ENCODE measurements around the gene ANXA10. TPM values are rescaled to one million over a fixed set of nuclear protein-coding genes. Genes with fewer than 3 reads are reported as not detected.

The ANXA10 gene
- total and polyA plus RNA-seq, 2 experiments from 2014 or later: not detected

DNA sequence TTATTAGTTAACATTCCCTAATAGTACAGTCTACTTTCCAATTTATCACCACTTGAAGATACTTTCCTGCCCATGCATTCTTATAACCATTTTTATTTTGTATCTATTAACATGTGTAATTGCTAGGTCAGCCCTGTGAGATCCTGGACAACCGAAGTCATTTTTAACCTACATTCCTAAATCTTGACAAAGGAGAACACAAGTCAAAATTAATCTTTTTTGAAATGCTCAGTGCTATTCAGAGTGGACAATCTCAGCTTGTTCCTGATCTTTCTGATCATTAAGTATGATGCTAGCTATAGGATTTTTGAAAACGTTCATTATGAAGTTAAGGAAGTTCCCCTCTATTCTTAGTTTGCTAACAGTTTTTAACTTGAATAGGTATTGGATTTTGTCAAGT lies 37.5 kb downstream of the ANXA10 start:
- no peaks in the 10 kb centered on the region for H3K9me2 ChIP-seq (ENCODE audit: insufficient read depth)
- no peak overlapping the region for H3K27ac ChIP-seq (ENCODE audit: low read depth)
- DNase-seq (ENCODE audit: low spot score): no peak
- no peaks in the 10 kb centered on the region for H3K79me2 ChIP-seq (replicated peaks; ENCODE audit: insufficient read depth)
- H3K4me3 ChIP-seq: no peak overlapping the region
- no peak overlapping the region for H3K4me2 ChIP-seq
- H3K27me3 Mint-ChIP-seq (ENCODE audit: insufficient read depth, low read depth, poor library complexity): no peaks in the 10 kb centered on the region
- no peaks in the 10 kb centered on the region for H3F3A ChIP-seq (replicated peaks; ENCODE audit: low read depth)
- no peaks in the 10 kb centered on the region for H3K36me3 ChIP-seq (ENCODE audit: insufficient read depth)
- no peak overlapping the region for H2AFZ ChIP-seq
- ATAC-seq: no peak
- H3K27ac Mint-ChIP-seq: no peak overlapping the region
- H4K20me1 ChIP-seq (replicated peaks; ENCODE audit: insufficient read depth): no peaks in the 10 kb centered on the region
- H3K9me3 Mint-ChIP-seq: no peaks in the 10 kb centered on the region
- no peak for TF ChIP-seq ZNF114 (CRISPR knock-in tag; IDR thresholded peaks at IDR 0.05)
- H3K4me3 Mint-ChIP-seq: no peak overlapping the region
- H3K4me1 ChIP-seq (ENCODE audit: insufficient read depth): no peaks in the 10 kb centered on the region
- no peaks in the 10 kb centered on the region for H3K36me3 Mint-ChIP-seq (ENCODE audit: low read depth)
- H3K4me1 Mint-ChIP-seq: peaks cover 5% of the 10 kb centered on the region; the same call in 2 of the 3 replicates
- H3K27me3 ChIP-seq (ENCODE audit: insufficient read depth): no peaks in the 10 kb centered on the region

DNA sequence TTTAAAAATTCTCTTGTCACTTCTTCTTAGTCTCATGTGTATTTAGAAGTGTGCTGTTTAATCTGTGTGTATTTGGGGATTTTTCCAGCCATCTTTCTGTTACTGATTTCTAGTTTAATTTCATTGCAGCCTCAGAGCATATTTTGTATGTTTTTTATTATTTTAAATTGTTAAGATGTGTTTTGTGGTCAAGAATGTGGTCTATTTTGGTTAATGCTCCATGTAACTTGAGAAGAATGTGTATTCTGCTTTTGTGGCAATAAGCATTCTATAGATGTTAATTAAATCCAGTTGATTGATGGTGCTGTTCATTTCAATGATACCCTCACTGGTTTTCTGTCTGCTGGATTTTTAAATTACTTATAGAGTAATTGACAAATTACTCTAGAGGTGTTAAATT lies 38.9 kb downstream of the ANXA10 start:
- DNase-seq (ENCODE audit: low spot score): no peak
- ATAC-seq: no peak
- H3K4me1 Mint-ChIP-seq: peaks cover 5% of the 10 kb centered on the region; the same call in 2 of the 3 replicates
- Histone ChIP-seq H3K9me2 (ENCODE audit: insufficient read depth) (no peaks in the 10 kb centered on the region; the same call in 1 of the 2 replicates), H3K4me1 (ENCODE audit: insufficient read depth) (no peaks in the 10 kb centered on the region), H3K27me3 (ENCODE audit: insufficient read depth) (no peaks in the 10 kb centered on the region), H3K79me2 (replicated peaks; ENCODE audit: insufficient read depth) (no peaks in the 10 kb centered on the region), H3F3A (replicated peaks; ENCODE audit: low read depth) (no peaks in the 10 kb centered on the region), H3K36me3 (ENCODE audit: insufficient read depth) (no peaks in the 10 kb centered on the region), H2AFZ (no peak overlapping the region), H4K20me1 (replicated peaks; ENCODE audit: insufficient read depth) (no peaks in the 10 kb centered on the region), H3K4me3 (no peak overlapping the region), H3K4me2 (no peak overlapping the region), H3K27ac (ENCODE audit: low read depth) (no peak overlapping the region)
- no peaks in the 10 kb centered on the region for H3K36me3 Mint-ChIP-seq (ENCODE audit: low read depth)
- H3K27me3 Mint-ChIP-seq (ENCODE audit: insufficient read depth, low read depth, poor library complexity): peaks cover 1% of the 10 kb centered on the region
- no peak for TF ChIP-seq ZNF331 (CRISPR knock-in tag; IDR thresholded peaks at IDR 0.05; ENCODE audit: low read depth)
- H3K27ac Mint-ChIP-seq: no peak overlapping the region
- no peak overlapping the region for H3K4me3 Mint-ChIP-seq
- no peaks in the 10 kb centered on the region for H3K9me3 Mint-ChIP-seq

DNA sequence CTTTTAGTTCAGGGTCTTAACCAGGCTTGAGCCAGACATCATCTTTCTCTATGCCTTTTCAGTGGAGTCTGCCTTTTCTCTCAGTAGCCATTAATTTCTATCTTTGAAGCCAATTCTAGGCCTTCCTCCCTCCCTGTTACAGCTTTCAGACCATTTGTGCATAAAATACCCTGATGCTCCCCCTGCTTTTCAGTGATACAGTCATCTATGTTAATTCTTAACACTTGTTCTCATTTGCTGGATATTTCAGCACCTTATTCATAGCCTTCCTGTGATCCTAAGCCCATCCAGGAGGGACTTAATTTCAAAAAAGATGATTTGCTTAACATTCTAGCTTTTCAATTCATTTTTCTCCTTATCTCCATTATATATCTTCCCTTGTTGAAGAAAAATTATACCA lies 42.3 kb downstream of the ANXA10 start:
- ATAC-seq (no peak), DNase-seq (ENCODE audit: low spot score) (no peak)
- Histone ChIP-seq H3K9me2 (ENCODE audit: insufficient read depth) (no peaks in the 10 kb centered on the region; the same call in none of the 2 replicates), H3K4me3 (no peak overlapping the region), H3K79me2 (replicated peaks; ENCODE audit: insufficient read depth) (no peaks in the 10 kb centered on the region), H3K4me2 (no peak overlapping the region), H3F3A (replicated peaks; ENCODE audit: low read depth) (no peaks in the 10 kb centered on the region), H3K27ac (ENCODE audit: low read depth) (no peak overlapping the region), H2AFZ (no peak overlapping the region; the same call in 1 of the 2 replicates), H4K20me1 (replicated peaks; ENCODE audit: insufficient read depth) (no peaks in the 10 kb centered on the region), H3K4me1 (ENCODE audit: insufficient read depth) (no peaks in the 10 kb centered on the region), H3K27me3 (ENCODE audit: insufficient read depth) (no peaks in the 10 kb centered on the region), H3K36me3 (ENCODE audit: insufficient read depth) (no peaks in the 10 kb centered on the region)
- no peak overlapping the region for H3K27ac Mint-ChIP-seq
- H3K27me3 Mint-ChIP-seq (ENCODE audit: insufficient read depth, low read depth, poor library complexity): peaks cover 1% of the 10 kb centered on the region
- no peaks in the 10 kb centered on the region for H3K9me3 Mint-ChIP-seq
- H3K36me3 Mint-ChIP-seq (ENCODE audit: low read depth): no peaks in the 10 kb centered on the region
- H3K4me1 Mint-ChIP-seq: no peaks in the 10 kb centered on the region
- no peak overlapping the region for H3K4me3 Mint-ChIP-seq
- TF ChIP-seq, protein P1, sequence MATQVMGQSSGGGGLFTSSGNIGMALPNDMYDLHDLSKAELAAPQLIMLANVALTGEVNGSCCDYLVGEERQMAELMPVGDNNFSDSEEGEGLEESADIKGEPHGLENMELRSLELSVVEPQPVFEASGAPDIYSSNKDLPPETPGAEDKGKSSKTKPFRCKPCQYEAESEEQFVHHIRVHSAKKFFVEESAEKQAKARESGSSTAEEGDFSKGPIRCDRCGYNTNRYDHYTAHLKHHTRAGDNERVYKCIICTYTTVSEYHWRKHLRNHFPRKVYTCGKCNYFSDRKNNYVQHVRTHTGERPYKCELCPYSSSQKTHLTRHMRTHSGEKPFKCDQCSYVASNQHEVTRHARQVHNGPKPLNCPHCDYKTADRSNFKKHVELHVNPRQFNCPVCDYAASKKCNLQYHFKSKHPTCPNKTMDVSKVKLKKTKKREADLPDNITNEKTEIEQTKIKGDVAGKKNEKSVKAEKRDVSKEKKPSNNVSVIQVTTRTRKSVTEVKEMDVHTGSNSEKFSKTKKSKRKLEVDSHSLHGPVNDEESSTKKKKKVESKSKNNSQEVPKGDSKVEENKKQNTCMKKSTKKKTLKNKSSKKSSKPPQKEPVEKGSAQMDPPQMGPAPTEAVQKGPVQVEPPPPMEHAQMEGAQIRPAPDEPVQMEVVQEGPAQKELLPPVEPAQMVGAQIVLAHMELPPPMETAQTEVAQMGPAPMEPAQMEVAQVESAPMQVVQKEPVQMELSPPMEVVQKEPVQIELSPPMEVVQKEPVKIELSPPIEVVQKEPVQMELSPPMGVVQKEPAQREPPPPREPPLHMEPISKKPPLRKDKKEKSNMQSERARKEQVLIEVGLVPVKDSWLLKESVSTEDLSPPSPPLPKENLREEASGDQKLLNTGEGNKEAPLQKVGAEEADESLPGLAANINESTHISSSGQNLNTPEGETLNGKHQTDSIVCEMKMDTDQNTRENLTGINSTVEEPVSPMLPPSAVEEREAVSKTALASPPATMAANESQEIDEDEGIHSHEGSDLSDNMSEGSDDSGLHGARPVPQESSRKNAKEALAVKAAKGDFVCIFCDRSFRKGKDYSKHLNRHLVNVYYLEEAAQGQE (IDR thresholded peaks at IDR 0.05; ENCODE audit: unreplicated experiment): no peak
- TF ChIP-seq CREB1 (CRISPR knock-in tag; IDR thresholded peaks at IDR 0.05; ENCODE audit: low read depth): no peak
- TF ChIP-seq, protein P2, sequence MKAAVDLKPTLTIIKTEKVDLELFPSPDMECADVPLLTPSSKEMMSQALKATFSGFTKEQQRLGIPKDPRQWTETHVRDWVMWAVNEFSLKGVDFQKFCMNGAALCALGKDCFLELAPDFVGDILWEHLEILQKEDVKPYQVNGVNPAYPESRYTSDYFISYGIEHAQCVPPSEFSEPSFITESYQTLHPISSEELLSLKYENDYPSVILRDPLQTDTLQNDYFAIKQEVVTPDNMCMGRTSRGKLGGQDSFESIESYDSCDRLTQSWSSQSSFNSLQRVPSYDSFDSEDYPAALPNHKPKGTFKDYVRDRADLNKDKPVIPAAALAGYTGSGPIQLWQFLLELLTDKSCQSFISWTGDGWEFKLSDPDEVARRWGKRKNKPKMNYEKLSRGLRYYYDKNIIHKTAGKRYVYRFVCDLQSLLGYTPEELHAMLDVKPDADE (IDR thresholded peaks at IDR 0.05): no peak
- TF ChIP-seq, protein P3, sequence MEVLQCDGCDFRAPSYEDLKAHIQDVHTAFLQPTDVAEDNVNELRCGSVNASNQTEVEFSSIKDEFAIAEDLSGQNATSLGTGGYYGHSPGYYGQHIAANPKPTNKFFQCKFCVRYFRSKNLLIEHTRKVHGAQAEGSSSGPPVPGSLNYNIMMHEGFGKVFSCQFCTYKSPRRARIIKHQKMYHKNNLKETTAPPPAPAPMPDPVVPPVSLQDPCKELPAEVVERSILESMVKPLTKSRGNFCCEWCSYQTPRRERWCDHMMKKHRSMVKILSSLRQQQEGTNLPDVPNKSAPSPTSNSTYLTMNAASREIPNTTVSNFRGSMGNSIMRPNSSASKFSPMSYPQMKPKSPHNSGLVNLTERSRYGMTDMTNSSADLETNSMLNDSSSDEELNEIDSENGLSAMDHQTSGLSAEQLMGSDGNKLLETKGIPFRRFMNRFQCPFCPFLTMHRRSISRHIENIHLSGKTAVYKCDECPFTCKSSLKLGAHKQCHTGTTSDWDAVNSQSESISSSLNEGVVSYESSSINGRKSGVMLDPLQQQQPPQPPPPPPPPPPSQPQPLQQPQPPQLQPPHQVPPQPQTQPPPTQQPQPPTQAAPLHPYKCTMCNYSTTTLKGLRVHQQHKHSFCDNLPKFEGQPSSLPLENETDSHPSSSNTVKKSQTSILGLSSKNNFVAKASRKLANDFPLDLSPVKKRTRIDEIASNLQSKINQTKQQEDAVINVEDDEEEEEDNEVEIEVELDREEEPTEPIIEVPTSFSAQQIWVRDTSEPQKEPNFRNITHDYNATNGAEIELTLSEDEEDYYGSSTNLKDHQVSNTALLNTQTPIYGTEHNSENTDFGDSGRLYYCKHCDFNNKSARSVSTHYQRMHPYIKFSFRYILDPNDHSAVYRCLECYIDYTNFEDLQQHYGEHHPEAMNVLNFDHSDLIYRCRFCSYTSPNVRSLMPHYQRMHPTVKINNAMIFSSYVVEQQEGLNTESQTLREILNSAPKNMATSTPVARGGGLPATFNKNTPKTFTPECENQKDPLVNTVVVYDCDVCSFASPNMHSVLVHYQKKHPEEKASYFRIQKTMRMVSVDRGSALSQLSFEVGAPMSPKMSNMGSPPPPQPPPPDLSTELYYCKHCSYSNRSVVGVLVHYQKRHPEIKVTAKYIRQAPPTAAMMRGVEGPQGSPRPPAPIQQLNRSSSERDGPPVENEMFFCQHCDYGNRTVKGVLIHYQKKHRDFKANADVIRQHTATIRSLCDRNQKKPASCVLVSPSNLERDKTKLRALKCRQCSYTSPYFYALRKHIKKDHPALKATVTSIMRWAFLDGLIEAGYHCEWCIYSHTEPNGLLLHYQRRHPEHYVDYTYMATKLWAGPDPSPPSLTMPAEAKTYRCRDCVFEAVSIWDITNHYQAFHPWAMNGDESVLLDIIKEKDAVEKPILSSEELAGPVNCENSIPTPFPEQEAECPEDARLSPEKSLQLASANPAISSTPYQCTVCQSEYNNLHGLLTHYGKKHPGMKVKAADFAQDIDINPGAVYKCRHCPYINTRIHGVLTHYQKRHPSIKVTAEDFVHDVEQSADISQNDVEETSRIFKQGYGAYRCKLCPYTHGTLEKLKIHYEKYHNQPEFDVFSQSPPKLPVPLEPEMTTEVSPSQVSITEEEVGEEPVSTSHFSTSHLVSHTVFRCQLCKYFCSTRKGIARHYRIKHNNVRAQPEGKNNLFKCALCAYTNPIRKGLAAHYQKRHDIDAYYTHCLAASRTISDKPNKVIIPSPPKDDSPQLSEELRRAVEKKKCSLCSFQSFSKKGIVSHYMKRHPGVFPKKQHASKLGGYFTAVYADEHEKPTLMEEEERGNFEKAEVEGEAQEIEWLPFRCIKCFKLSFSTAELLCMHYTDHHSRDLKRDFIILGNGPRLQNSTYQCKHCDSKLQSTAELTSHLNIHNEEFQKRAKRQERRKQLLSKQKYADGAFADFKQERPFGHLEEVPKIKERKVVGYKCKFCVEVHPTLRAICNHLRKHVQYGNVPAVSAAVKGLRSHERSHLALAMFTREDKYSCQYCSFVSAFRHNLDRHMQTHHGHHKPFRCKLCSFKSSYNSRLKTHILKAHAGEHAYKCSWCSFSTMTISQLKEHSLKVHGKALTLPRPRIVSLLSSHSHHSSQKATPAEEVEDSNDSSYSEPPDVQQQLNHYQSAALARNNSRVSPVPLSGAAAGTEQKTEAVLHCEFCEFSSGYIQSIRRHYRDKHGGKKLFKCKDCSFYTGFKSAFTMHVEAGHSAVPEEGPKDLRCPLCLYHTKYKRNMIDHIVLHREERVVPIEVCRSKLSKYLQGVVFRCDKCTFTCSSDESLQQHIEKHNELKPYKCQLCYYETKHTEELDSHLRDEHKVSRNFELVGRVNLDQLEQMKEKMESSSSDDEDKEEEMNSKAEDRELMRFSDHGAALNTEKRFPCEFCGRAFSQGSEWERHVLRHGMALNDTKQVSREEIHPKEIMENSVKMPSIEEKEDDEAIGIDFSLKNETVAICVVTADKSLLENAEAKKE (CRISPR knock-in tag; IDR thresholded peaks at IDR 0.05): no peak

All from GM23338 (cell line).